T-helper 1 cell treated with Interleukin-12 subunit alpha and Interleukin-12 subunit beta and Interleukin-4 antibody, amounts not matched to agents 30 μg/mL and 1 μg/mL, for 36 hours (primary cell): ENCODE results near the gene SLC30A9.

Source experiments
- H3K27ac Mint-ChIP-seq: one replicate; pipeline ENCODE4 v1.8.0; 2021; ENCODE audit warnings: mild to moderate bottlenecking, mixed read lengths
- H3K27me3 Mint-ChIP-seq: one replicate; pipeline ENCODE4 v1.8.0; 2021; ENCODE audit warnings: low read depth, mixed read lengths
- H3K36me3 Mint-ChIP-seq: one replicate; pipeline ENCODE4 v1.8.0; 2021; ENCODE audit warnings: low read depth, mixed read lengths
- H3K4me1 Mint-ChIP-seq: one replicate; pipeline ENCODE4 v1.8.0; 2021; ENCODE audit warnings: low read depth, mixed read lengths
- H3K4me3 Mint-ChIP-seq: one replicate; pipeline ENCODE4 v1.8.0; 2021; ENCODE audit warnings: mild to moderate bottlenecking, moderate library complexity, mixed read lengths
- H3K9me3 Mint-ChIP-seq: one replicate; pipeline ENCODE4 v1.8.0; 2021; ENCODE audit warnings: mixed read lengths

The SLC30A9 gene

DNA sequence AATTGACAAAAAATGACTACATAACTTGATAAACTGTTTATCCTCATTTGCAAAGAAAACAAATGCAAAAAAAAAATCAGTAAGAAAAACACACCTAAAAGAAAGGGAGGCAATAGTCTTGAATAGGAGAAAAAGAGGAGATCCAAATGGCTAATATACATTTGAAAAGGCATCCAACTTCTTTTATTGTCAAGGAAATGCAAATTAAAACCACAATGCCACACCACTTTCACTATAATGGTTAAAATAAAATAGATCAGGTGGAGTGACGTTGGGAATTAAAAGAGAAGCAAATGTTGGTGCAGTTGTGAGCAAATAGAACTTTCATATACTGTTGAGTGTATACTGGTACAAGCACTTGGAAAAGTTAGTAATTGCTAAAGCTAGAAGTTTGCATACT is 5.2 kb upstream of the SLC30A9 start:
- Mint-ChIP-seq H3K9me3 (no peaks in the 10 kb centered on the region), H3K27me3 (no peaks in the 10 kb centered on the region), H3K27ac (no peak overlapping the region), H3K4me3 (no peak overlapping the region), H3K4me1 (peaks cover 10% of the 10 kb centered on the region), H3K36me3 (peaks cover 1% of the 10 kb centered on the region)

DNA sequence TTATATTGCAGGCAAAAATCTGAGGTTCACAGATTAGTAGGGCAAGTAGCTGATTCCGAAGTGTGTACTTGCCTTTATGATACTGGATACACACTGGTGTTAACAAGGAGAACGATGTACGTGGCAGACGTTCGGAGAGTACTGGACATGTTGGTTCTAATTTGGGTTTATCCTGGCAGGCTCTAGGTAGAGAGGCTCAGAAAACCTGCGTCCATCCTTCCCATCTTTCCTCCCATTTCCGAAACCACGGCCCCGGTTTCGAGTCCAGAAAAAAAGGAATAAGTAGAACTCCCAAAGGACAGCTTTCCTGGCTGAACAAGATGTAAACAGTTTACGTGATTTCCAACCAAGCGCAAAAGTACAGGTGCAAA is 351 bp upstream of the SLC30A9 start:
- H3K36me3 Mint-ChIP-seq: peaks cover 7% of the 10 kb centered on the region
- H3K9me3 Mint-ChIP-seq: no peaks in the 10 kb centered on the region

DNA sequence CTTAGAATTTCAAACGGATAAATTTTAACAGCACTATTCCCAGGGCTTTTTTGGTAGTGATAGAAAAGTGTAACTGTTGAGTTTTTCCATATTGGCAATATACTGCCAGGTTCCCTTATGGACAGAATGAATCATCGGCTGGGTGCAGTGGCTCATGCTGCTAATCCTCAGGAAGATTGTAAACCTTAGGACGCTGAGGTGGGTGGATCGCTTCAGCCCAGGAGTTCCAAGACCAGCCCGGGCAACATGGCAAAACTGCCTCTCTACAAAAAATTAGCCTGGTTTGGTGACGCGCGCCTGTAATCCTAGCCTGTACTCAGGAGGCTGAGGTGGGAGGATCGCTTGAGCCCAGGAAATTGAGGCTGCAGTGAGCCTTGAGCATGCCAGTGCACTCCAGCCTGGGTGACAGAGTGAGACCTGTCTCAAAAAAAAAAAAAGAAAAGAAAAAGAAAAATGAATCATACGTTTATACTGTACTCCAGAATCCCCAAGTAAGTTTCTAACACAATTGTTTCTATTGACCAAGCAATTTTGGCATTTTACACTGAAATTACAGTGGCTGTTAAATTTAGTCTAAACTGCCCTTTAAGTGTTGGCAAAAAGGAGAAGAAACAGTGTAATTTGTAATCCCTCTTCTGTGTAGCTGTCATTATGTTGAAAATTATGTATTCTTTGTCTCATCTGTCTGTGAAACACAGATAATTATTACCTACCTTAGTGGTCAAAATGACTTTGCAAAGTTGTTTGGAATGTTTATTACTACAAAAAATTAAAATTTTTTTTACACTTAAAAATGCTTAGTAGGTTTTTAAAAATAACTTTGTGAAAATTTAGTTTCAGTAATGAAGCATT is 1.8 kb downstream of the SLC30A9 start:
- peaks cover 29% of the 10 kb centered on the region for H3K4me1 Mint-ChIP-seq
- H3K27me3 Mint-ChIP-seq: no peaks in the 10 kb centered on the region
- H3K36me3 Mint-ChIP-seq: peaks cover 7% of the 10 kb centered on the region
- H3K4me3 Mint-ChIP-seq: no peak overlapping the region
- H3K27ac Mint-ChIP-seq: peak overlapping the region; percentile 98
- no peaks in the 10 kb centered on the region for H3K9me3 Mint-ChIP-seq

More for the DNA sequence above, 351 bp upstream of the SLC30A9 start:
- Mint-ChIP-seq H3K4me3 (peak overlapping the region; percentile 97), H3K4me1 (peaks cover 27% of the 10 kb centered on the region), H3K27me3 (no peaks in the 10 kb centered on the region), H3K27ac (peak overlapping the region; percentile 98)

DNA sequence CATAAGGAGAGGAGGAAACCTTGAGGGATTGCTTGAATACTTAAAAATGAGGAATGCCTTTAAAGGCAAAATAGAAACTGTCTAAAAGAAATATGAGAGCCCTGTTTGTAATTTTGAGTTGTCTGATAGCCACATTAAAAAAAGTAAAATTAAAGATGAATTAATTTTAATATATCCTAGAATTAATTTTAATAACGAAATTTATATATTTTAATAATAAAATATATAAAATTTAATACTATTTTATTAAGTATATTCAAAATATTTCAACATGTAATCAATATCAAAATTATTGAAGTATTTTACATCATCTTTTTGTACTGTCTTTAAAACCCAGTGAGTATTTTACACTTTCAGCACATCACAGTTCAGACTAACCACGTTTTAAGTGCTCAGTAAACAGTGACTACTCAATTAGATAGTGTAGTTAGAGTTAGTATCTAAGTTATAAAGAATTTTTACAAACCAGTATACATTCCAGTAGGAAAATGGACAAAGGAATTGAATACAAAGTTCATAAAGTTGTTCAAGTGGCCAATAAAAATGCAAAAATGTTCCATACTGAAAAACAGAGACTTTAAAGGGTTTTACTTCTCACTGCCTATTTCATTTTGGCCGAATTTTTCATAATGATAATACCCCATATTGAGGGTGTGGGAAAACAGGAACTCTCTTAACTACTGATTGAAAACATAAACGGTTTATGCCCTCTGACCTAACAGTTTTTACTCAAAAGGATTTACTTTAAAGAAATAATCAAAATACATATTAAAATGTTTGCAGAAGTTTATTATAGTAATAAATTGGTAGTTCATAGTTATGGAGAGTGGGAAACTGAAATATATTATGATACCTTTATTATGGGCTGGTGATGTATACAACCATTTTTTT is 2.9 kb downstream of the SLC30A9 start:
- Mint-ChIP-seq H3K36me3 (peaks cover 11% of the 10 kb centered on the region), H3K4me1 (peaks cover 33% of the 10 kb centered on the region), H3K4me3 (no peak overlapping the region), H3K27me3 (no peaks in the 10 kb centered on the region), H3K27ac (no peak overlapping the region), H3K9me3 (no peaks in the 10 kb centered on the region)

DNA sequence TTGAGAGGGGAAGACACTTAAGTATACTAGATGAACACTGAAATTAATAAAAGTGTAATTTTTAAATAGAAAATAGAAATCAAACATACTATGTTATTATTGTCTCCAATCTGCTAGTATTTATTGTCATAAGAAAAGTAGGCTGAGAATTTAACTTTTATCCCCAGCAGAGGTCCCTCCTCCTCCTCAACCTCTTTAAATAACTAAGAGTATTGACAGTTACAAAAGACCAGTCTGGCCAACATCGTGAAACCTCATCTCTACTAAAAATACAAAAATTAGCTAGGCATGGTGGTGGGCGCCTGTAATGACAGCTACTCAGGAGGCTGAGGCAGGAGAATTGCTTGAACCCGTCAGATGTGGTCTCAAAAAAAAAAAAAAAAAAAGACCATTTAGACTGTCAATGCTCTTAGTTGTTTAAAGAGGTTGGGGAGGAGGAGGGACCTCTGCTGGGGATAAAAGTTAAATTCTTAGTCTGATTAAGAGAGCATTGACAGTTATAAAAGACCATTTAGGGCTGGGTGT is 4.2 kb downstream of the SLC30A9 start:
- no peak overlapping the region for H3K27ac Mint-ChIP-seq
- H3K4me1 Mint-ChIP-seq: peaks cover 30% of the 10 kb centered on the region

DNA sequence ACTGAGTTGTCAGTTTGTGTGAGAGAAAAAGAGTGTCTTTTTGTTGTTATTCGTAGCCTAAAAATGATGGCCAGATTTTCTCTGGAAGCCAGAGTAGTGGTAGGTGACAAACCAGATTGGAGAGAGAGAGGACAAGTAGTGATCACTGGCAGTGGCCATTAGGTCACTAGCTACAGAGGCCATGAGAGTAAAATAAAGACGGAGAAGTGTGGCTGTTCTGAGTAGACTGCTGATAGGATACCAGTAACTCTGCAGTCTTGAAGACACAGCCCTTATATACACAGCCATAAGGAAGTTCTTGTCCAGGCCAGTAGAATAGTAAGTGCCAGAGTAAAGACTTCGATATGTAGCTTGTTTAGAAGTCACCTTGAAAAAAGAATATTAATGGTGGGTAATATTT is 7.7 kb downstream of the SLC30A9 start:
- H3K27ac Mint-ChIP-seq: no peak overlapping the region
- H3K4me3 Mint-ChIP-seq: no peak overlapping the region
- no peaks in the 10 kb centered on the region for H3K27me3 Mint-ChIP-seq
- peaks cover 10% of the 10 kb centered on the region for H3K36me3 Mint-ChIP-seq
- no peaks in the 10 kb centered on the region for H3K9me3 Mint-ChIP-seq
- H3K4me1 Mint-ChIP-seq: peaks cover 8% of the 10 kb centered on the region

More for the DNA sequence above, 4.2 kb downstream of the SLC30A9 start:
- H3K27me3 Mint-ChIP-seq: no peaks in the 10 kb centered on the region
- H3K9me3 Mint-ChIP-seq: no peaks in the 10 kb centered on the region
- no peak overlapping the region for H3K4me3 Mint-ChIP-seq
- peaks cover 11% of the 10 kb centered on the region for H3K36me3 Mint-ChIP-seq

DNA sequence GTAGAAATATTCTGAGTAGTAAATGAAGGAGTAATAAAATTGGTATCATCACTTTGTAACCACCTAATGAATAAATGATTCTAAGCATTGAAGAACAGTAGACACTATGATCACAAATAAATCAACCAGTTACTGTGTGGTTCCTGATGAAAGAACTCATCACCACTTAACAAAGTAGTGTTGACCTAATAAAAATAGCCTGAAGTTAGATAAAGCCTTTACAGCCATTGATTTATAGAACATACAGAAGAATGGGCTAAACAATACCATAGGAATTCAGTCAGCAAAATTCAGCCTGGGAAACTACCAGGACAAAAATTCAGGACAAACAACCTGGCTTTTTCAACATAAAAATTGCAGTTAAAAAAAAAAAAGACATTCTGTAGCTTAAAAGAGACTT is 9.0 kb downstream of the SLC30A9 start:
- H3K36me3 Mint-ChIP-seq: peaks cover 21% of the 10 kb centered on the region
- no peak overlapping the region for H3K4me3 Mint-ChIP-seq
- no peaks in the 10 kb centered on the region for H3K27me3 Mint-ChIP-seq
- H3K4me1 Mint-ChIP-seq: peaks cover 11% of the 10 kb centered on the region
- H3K9me3 Mint-ChIP-seq: no peaks in the 10 kb centered on the region
- H3K27ac Mint-ChIP-seq: no peak overlapping the region

DNA sequence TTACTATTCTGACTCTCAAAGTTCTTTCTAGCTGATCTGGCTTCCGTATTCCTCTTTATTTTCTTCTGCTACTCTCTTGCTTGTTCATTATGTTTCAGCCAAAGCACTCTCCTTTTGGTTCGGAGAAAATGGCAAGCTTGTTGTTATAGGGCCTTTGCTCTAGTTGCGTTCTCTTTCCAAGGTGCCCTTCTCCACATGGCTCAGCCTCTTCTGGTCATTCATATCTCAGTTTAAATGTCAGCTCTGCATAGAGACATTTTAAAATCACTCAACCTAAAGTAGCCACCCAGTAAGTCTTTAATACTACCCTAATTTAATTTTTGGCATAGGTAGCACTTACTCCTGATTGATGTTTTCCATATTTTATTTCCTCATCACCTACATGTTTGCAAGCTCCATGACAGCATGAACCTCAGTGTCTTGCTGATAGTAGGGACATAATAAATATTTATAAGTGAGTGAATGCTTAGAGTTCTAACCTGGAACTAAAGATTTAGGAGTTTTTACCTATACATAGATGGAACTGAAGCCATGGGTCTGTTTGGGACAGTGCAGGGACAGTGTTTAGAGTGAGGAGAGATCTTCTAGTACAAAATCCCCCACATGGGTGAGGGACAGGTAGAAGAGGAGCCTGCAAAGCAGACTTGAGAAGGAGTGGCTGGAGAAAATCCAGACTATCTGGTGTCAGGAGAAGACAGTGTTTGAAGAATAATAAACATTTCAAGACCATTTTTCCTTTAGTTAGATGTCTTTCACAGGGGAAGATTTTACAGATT is 17.9 kb downstream of the SLC30A9 start:
- H3K36me3 Mint-ChIP-seq: peaks cover 52% of the 10 kb centered on the region
- H3K4me3 Mint-ChIP-seq: no peak overlapping the region
- no peaks in the 10 kb centered on the region for H3K9me3 Mint-ChIP-seq
- H3K27ac Mint-ChIP-seq: no peak overlapping the region
- H3K4me1 Mint-ChIP-seq: peaks cover 14% of the 10 kb centered on the region
- H3K27me3 Mint-ChIP-seq: no peaks in the 10 kb centered on the region

DNA sequence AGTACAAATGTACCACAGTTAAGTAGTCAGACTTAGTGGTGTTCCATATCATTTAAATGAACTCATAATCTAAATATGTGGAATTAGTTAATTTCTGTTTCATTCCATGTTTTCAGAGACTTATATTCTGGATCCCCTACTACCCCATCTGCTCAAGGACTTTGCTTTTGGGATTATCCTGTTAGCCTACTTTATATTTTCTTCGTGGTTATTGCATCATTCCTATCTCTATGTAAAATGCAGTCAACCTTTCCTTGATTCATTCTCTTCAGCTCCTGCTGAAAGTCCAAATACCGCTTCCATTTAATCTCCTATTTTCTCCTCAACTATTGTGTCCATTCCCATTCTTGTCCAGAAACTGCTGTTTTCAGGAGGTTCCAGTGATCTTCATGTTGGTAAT is 25.1 kb downstream of the SLC30A9 start:
- H3K27me3 Mint-ChIP-seq: no peaks in the 10 kb centered on the region
- no peaks in the 10 kb centered on the region for H3K9me3 Mint-ChIP-seq
- H3K36me3 Mint-ChIP-seq: peaks cover 21% of the 10 kb centered on the region
- peaks cover 9% of the 10 kb centered on the region for H3K4me1 Mint-ChIP-seq
- H3K27ac Mint-ChIP-seq: no peak overlapping the region
- no peak overlapping the region for H3K4me3 Mint-ChIP-seq

DNA sequence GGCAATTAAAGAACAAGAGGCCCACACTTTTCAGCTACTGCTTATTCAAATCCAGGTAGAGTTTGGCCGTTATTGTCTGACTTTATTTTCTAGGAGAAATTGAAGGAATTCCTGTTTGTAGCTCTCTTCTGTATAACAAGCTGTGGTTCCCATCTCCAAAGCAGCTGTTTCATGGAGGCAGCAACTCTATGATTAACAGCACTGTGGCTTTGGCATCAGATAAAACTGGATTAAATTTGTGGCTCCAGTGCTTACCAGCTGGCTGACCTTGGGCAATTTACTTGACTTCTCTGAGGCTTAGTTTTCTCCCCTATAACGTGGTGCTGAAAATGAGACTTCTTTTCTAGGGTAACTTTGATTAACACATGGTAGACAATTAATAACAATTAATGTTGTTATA is 28.1 kb downstream of the SLC30A9 start:
- Mint-ChIP-seq H3K4me3 (no peak overlapping the region), H3K27me3 (no peaks in the 10 kb centered on the region), H3K27ac (no peak overlapping the region), H3K9me3 (no peaks in the 10 kb centered on the region), H3K4me1 (peaks cover 2% of the 10 kb centered on the region), H3K36me3 (peaks cover 16% of the 10 kb centered on the region)

DNA sequence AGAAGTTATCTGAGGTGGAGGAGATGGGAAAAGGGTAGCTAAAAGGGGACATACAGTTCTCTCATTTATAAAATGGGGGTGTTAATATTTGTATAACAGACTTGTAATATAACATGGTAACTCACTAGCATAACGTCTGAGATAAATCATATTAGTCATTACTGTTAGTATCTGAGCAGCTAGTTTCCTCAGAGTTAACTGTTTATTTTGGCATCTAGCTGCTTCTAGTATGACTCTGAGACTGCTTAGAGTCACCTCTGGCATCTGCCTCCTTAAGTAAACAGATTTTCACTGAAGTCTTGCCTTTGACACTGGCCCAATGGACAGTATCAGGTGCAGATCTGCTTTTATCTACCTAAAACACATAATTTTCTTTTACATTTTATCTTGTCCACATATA is 58.1 kb downstream of the SLC30A9 start:
- Mint-ChIP-seq H3K27ac (no peak overlapping the region), H3K27me3 (no peaks in the 10 kb centered on the region), H3K9me3 (peaks cover 22% of the 10 kb centered on the region), H3K36me3 (peaks cover 36% of the 10 kb centered on the region), H3K4me1 (no peaks in the 10 kb centered on the region), H3K4me3 (no peak overlapping the region)

DNA sequence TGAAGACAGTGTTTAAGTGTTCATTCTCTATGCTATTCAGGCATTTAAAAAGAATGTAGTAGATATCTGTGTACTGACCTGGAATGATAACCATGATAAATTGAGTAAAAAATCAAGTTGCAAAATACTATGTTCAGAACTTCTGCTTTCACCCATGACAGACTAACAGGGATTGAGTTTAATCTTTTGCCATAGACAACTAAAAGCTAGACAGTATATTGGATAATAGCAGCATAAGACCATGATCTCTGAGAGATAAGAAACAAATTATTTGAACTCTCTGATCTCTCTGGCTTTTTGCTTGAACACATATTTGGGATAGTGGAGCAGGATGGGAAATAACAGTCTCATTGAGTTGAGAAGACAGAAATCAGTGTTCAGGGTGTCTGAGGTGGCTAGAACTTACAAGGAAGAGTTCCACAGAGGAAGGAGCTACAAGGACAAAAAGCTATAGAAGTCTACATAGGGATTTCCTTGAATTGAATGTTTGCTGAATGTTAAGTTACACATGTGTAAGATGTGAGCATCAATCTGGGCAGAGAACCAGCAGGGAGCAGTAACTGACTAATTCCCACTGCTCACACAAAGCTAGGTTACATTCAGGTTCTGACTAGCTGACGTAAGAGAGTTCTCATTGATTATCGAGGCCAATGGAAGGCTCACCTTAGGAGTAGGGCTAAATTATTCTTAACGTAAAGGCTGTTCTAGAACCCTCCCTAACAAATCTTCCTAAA is 60.4 kb downstream of the SLC30A9 start:
- H3K4me1 Mint-ChIP-seq: no peaks in the 10 kb centered on the region
- no peak overlapping the region for H3K4me3 Mint-ChIP-seq
- no peak overlapping the region for H3K27ac Mint-ChIP-seq
- no peaks in the 10 kb centered on the region for H3K27me3 Mint-ChIP-seq
- peaks cover 12% of the 10 kb centered on the region for H3K9me3 Mint-ChIP-seq
- peaks cover 34% of the 10 kb centered on the region for H3K36me3 Mint-ChIP-seq

DNA sequence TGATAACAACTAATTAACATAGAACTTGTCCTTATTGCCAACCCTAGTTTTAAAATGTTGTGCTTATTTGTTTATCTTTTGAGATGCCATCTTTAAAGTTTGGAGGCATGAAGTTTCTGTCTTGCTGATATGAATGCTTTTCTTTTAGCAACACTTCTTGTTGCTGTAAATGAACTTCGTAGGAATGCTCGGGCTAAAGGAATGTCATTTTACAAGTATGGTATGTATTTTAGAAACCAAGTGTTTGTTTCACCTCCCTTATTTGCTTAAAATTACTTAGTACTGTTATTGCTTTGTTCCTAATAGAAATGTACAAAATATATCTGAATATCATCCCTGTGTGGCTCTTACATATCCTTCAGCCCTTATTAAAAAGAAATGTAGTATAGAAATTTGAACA is 76.1 kb downstream of the SLC30A9 start:
- no peaks in the 10 kb centered on the region for H3K4me1 Mint-ChIP-seq
- no peak overlapping the region for H3K27ac Mint-ChIP-seq
- H3K9me3 Mint-ChIP-seq: no peaks in the 10 kb centered on the region
- H3K27me3 Mint-ChIP-seq: no peaks in the 10 kb centered on the region
- H3K36me3 Mint-ChIP-seq: peaks cover 8% of the 10 kb centered on the region
- no peak overlapping the region for H3K4me3 Mint-ChIP-seq

DNA sequence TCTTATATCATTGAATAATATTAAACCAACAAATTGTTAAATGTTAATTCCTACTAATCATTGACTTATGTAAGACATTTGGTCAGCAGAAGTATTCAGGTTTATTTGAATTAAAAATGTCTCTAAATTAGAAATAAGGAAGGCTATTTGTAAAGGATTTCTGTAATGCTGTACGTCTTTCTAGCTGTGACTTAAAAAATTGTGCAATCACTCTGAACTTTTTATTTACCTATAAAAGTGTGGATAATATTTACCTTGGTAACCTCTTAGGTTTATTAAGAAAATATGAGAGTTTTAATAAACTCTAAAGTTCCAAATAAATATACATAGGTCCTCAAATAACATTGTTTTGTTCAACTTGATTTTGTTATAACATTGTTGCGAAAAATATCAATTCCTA is 76.9 kb downstream of the SLC30A9 start:
- H3K4me3 Mint-ChIP-seq: no peak overlapping the region
- H3K4me1 Mint-ChIP-seq: no peaks in the 10 kb centered on the region
- no peaks in the 10 kb centered on the region for H3K27me3 Mint-ChIP-seq
- H3K9me3 Mint-ChIP-seq: no peaks in the 10 kb centered on the region
- no peak overlapping the region for H3K27ac Mint-ChIP-seq
- peaks cover 8% of the 10 kb centered on the region for H3K36me3 Mint-ChIP-seq
